NCI-H1930 (cell line): ENCODE measurements around the gene LATS2.

Experiments
- DNase-seq, 2 experiments: peaks; one replicate each; lab custom pipeline; 2025; lab: John Stamatoyannopoulos, UW

LATS2 gene

DNA sequence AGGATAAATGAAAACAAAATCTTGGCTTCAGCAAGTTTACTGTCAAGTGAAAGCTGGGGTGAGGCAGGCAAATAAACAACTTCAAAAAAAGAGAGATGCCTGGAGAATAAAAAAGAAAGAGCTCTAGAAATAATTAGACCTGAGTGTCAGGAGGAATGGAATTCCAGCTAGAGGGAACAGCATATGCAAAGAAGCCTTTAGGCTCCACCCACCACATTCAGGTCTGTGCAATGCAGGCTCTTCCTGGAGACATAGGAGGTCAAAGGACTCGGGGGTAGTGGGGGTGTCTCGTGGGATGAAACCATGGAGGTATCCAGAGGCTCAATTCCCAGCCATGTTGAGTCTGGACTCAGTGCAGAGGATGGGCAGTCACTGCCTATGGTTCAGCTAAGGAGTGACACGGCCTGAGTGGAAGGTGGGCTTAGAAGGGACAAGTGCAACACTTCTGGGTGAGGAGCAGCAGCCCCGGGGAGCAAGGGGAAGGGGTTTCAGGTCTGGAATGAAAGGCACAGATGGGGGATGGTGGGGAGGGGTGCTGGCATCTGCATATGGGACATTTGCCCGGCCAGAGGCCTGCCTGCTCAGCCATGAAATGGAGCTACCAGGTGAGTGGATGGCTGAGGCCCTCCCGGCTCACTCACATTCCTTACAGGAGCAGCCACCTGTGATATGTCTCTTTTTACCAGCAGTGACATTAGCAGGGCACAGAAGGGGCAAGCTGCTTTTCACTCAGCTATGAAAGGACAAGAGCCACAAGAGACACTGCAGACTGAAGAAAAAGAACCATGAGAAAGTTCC lies 12.3 kb downstream of the LATS2 start:
- DNase-seq = no peak

DNA sequence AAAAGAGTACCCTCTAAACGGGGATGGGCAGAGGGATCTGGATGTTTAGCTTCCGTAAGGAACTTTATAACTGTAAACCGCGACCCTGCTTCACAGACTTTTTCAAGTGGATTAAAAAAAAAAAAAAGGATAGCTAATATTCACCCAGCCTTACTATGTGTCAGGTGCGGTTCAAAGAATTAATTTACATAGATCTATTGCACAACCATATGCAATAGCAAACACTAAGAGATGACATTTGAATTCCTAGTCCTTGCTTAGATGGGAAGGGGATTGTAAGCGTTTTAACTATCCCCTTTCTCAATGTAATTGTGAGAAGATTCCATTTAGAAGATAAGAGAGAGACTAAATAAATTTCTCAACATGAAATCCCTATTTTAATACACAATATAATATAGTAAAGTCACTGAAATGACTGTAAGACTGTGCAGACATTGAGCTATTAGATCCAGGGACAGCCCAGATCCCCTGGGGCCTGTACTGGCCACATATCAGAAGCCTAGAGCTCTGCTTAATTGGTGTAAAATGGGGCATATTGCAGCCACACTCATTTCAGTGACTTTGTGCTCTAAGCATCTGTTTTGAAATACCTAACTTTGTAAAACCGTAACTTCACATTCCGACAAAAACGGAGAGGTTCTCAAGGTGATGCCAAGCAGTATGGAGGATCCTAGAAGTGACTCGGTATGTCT lies 13.6 kb downstream of the LATS2 start:
- no peak for DNase-seq

DNA sequence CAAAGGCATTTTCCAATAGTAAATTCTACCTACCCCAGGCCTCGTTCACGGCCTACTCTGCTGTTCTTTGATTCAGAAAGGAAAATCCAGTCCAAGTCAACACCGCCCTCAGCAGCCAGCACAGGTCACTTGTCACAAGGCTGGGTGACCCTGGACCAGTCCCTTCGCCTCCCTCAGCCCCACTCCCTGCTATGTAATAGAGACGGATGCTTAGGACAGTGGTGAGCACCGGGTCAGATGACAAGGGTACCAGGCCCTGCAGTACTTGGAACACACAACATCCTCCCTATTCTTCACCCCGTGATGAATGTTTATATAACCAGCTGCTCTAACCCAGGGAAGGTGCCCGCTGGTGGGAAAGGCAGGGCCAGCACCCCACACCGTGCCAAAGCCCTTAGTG lies 14.3 kb downstream of the LATS2 start:
- no peak for DNase-seq

DNA sequence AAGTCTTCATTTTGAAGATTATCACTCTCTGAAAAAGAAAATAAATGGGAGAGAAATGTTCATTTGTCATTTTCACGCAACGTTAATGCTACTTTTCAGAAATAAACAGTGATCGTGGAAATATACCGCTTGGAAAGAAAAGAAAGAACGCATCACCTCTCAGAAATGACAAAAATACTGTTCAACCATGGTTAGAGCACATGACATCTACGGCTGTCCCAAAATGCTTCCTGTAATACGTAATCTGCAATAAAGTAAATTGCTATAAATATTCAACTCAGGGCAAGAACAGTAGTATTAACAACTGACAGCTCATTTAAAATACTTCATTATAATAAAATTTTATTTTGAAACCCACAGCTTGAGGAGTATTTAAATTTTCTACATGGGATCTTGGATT lies 15.2 kb downstream of the LATS2 start:
- no peak for DNase-seq

DNA sequence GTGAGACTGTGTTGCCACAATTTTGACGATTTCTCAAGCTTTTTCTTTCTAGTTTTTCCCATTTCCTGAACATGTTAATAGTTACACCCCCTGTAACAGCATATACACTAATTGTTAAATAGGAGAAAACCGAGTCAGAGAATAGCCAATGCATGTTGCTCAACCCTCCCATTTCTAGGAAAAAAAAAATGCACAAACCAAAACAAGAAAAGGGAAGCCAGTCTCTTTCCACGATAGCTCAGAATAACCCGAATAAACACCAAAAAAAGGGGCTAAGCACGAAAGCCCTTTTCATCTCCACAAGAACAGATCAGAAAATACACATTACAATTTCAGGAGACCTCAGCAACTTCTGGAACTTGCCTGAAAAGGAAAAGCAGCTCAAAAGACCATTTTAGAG lies 16.3 kb downstream of the LATS2 start:
- DNase-seq = no peak

DNA sequence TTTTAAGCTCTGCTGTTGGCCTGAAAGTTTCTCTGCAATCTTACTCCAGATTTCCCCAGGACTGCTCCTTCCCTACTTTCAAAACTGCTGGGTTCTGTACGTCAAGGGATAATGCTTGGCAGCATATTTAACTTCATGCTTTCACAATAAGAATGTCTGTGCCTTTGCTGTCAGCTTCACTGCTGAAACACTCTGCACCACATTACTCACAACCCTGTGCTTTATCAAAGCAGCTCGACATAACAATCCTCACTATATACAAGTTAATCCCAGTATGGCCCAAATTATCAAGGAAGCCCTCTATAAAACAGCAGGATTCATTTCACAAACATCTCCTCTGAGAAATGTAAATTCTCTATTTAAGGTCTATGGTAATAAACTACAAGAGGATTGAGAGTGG lies 17.5 kb downstream of the LATS2 start:
- DNase-seq = no peak

DNA sequence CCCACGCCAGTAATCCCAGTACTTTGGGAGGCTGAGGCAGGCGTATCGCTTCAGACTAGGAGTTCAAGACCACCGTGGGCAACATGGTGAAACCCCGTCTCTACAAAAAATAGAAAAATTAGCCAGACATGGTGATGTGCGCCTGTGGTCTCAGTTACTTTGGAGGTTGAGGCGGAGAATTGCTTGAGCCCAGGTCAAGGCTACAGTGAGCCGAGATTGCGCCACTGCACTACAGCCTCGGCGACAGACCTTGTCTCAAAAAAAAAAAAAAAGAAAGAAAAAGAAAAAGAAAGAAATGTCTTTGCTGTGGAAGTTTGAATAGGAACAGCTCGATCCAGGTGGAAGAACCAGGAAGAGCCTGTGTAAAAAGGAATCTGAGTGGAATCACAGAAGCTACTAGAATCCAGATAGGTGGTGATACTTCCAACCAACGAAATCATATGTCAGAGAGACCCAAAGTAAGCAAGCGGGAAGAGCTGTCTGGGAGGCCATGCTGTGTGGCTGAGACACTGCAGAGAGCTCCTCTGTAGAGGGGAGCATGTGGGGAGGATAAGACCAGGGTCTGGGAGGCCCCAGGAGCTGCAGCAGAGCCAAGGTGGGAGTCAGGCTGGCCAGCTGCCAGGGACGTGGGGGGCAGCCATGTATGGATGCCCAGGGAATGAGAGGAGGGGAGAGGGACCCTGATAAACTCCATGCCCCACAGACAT lies 21.1 kb downstream of the LATS2 start:
- no peak for DNase-seq

DNA sequence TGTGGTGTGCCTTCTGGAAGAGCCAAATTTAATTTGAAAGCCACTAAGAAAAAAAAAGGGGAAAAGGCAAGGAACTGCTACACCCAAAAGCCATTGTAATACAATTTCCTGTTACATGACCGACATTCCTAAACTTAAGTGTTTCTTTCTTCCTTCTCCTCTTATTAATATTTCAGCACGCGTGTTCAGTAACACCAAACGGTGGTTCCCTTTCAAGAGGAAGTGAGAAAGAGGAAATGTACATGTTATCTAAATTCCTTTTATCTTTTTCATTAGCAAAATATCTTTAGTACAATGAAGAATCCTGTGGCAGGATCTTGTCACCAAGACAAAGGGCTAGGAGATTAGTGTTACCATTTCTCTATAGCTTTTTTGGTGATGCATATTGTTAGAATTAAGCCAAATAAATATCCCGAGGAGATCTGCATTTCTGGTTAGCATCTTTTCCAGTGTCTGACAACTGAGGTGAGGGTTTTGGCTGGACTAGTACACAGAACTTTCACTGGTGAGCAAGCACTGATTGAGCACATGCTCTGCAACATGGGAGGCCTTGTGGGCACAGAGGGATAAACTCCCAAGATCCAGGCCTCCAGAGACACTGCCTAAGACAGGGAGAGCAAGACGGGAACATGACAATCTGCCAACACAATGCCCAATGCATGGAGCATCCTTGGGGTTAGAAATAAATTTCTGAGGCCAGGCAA lies 22.1 kb downstream of the LATS2 start:
- no peak for DNase-seq

DNA sequence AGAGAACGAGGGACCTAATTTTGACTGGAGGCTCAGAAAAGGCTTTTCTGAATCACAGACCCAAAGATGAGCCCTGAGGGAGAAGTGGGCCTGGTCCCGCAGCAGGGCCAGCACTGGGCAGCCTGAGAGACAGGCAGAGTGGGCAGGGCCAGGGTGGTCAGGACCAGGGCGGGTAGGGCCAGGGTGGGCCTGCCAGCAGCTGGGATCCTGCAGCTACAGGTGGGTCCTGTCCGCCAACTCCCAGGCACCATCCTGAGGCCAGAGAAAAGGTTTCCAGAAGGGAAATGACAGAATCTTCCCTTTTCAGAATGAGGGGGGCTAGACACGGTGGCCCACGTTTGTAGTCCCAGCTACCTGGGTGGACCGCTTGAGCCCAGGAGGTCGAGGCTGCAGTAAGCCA lies 23.7 kb downstream of the LATS2 start:
- DNase-seq = no peak

DNA sequence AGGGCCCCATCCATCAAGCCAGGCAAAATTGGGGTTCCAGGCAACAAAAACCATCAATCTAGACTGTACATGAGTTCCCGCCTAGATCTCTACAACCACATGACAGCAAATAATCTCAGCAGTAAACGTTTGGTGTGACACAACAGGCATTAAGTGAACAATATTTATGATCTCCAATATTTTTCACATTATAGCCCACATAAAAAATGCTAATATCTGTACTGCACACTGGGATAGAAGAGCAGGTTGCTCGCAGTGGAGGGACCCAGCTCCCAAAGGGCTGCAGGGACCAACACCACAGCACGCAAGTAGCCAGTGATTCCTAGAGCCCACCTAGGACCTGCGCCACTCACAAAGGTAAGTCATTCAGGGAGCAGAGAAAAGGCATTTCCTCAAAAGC lies 25.9 kb downstream of the LATS2 start:
- no peak for DNase-seq

- DNase-seq = no peak
Observed at GRCh38 chr13:21034603-21035191, 26.7 kb downstream of the LATS2 start.

- DNase-seq = no peak
Observed at GRCh38 chr13:21033856-21034602, 27.4 kb downstream of the LATS2 start.

- DNase-seq = no peak
Observed at GRCh38 chr13:21033212-21033840, 28.1 kb downstream of the LATS2 start.

GRCh38 chr13:21032656-21033055 lies 28.7 kb downstream of the LATS2 start:
- no peak for DNase-seq

DNA sequence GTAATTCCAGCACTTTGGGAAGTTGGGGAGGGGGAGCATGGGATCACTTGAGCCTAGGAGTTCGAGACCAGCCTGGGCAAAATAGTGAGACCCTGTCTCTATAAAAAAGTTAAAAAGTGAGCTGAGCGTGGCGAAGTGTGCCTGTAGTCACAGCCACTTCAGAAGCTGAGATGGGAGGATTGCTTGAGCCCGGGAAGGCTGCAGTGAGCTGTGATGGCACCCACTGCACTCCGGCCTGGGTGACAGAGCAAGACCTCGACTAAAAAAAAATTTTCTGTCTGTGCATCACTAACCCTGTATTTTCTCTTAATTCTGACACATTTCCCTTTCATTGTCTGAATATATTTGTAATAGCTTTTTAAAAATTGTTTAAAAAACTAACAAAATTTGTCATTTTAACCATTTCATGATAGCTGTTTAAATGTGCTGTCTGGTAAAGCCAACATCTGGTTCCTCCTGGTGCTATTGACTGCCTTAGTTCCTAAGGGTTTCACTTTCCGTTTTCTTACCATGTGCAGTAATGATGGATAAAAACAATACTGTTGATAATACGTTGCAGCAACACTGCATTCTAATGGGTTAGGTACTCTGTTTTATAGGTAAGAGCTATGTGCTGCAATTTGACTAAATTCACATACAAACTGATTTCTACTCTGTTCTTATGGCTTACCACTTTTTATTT lies 29.7 kb downstream of the LATS2 start:
- DNase-seq = no peak

GRCh38 chr13:21025539-21025938 lies 35.8 kb downstream of the LATS2 start:
- DNase-seq = no peak

- DNase-seq = no peak
Observed at GRCh38 chr13:21022056-21022979, 39.1 kb downstream of the LATS2 start.

DNA sequence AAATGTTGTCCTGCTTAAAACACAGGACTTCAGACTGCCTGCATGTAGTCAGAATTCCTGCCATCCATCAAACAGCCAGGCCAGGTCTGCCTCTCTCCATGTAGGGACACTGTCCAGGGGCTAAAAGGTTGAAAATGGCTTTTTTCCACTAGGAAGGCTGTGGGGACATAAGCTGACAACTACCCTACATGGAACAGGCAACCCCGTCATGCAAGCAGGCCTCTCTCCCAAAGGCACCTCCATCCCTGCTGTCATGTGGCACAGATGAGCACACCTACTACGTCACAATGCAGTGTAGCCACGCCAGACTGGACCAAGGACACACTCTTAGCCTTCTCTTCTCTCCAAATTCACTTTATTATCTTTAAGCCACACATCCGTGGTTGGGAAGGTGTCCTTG lies 40.8 kb downstream of the LATS2 start:
- DNase-seq = no peak

- DNase-seq = no peak
Observed at GRCh38 chr13:21020176-21020575, 41.2 kb downstream of the LATS2 start.
